Activated naive CD4-positive, alpha-beta T cell treated with anti-CD3 and anti-CD28 coated beads, Interleukin-2, amount 50 U/mL, for 72 hours (primary cell): ENCODE measurements around the gene NUMA1. TPM values are rescaled to one million over a fixed set of nuclear protein-coding genes. Genes with fewer than 3 reads are reported as not detected.

Experiments used
- ATAC-seq, 2 donors: fragments of 150-1000 bp; cut with Tn5 transposase; 2 replicates each; pipeline ENCODE4 v1.10.0; 2021; ENCODE audit warnings: mild to moderate bottlenecking in 2 of 2, moderate library complexity in 2 of 2
- DNase-seq, 2 donors: peaks; one replicate each; pipeline ENCODE4 v3.0.0; 2021 to 2022; ENCODE audit warnings: low spot score in 2 of 2
- H3K27ac Mint-ChIP-seq, 2 donors: one replicate each; pipeline ENCODE4 v1.8.0; 2022; ENCODE audit warnings: mild to moderate bottlenecking in 2 of 2, mixed read lengths in 2 of 2
- H3K36me3 Mint-ChIP-seq, 2 donors: one replicate each; pipeline ENCODE4 v1.8.0; 2022; ENCODE audit warnings: mixed read lengths in 2 of 2
- H3K9me3 Mint-ChIP-seq, 2 donors: one replicate each; pipeline ENCODE4 v1.8.0; 2022; ENCODE audit warnings: mixed read lengths in 2 of 2
- total RNA-seq, 2 donors: library from RNA; stranded (reverse); gene quantifications; one replicate each; pipeline ENCODE4 v1.2.3, GENCODE V29; 2022

Gene NUMA1
- total RNA-seq = 100 to 1,000 TPM; 206 to 209 TPM

GRCh38 chr11:72080326-72081183 is at the start of gene NUMA1, which contains the start of gene LRRC51:
TSS of gene NUMA1 (minus strand) at chr11:72080542. CDS start at chr11:72035943, 44,599 bp downstream.
TSS of gene LRRC51 (plus strand) at chr11:72080850. CDS start at chr11:72089084, 8,234 bp downstream.
- Mint-ChIP-seq H3K27ac (peak within 1 kb of the TSS; percentile 88 to 98), H3K9me3 (no peaks in the 10 kb centered on the region), H3K36me3 (peaks cover 14 to 19% of the 10 kb centered on the region in 2 donors)
- DNase-seq = peak; percentile 97 to 99
- peak; percentile 93 to 96 for ATAC-seq

GRCh38 chr11:72129381-72129780 is 49.0 kb upstream of the NUMA1 start:
- DNase-seq = no peak
- no peak for ATAC-seq
- Mint-ChIP-seq H3K36me3 (peaks cover 12 to 32% of the 10 kb centered on the region in 2 donors), H3K9me3 (peaks cover 11 to 20% of the 10 kb centered on the region in 2 donors), H3K27ac (no peak overlapping the region)

- H3K36me3 Mint-ChIP-seq = peaks cover 12 to 34% of the 10 kb centered on the region in 2 donors
- DNase-seq (no peak), ATAC-seq (no peak)
- H3K9me3 Mint-ChIP-seq = peaks cover 11 to 23% of the 10 kb centered on the region in 2 donors
- H3K27ac Mint-ChIP-seq = no peak overlapping the region
These were observed 47.6 kb upstream of the NUMA1 start for GRCh38 chr11:72127923-72128322.

- Mint-ChIP-seq H3K27ac (no peak overlapping the region), H3K9me3 (peaks cover 11 to 23% of the 10 kb centered on the region in 2 donors), H3K36me3 (peaks cover 12 to 34% of the 10 kb centered on the region in 2 donors)
- no peak for DNase-seq
- ATAC-seq = no peak
These were observed 45.6 kb upstream of the NUMA1 start for GRCh38 chr11:72125956-72126355.

- peaks cover 7 to 19% of the 10 kb centered on the region in 2 donors for H3K9me3 Mint-ChIP-seq
- no peak overlapping the region for H3K27ac Mint-ChIP-seq
- H3K36me3 Mint-ChIP-seq = peaks cover 7 to 30% of the 10 kb centered on the region in 2 donors
- ATAC-seq = no peak
- DNase-seq = no peak
These were observed 43.7 kb upstream of the NUMA1 start for GRCh38 chr11:72124046-72124445.

- peaks cover 0 to 22% of the 10 kb centered on the region in 2 donors for H3K36me3 Mint-ChIP-seq
- H3K9me3 Mint-ChIP-seq = peaks cover 0 to 11% of the 10 kb centered on the region in 2 donors
- ATAC-seq (no peak), DNase-seq (no peak)
- H3K27ac Mint-ChIP-seq = peak overlapping the region in 1 of 2 donors; percentile 83
These were observed 42.8 kb upstream of the NUMA1 start for GRCh38 chr11:72123117-72123653.

- peaks cover 0 to 16% of the 10 kb centered on the region in 2 donors for H3K36me3 Mint-ChIP-seq
- H3K27ac Mint-ChIP-seq = no peak overlapping the region
- DNase-seq = no peak
- peaks cover 0 to 7% of the 10 kb centered on the region in 2 donors for H3K9me3 Mint-ChIP-seq
- no peak for ATAC-seq
These were observed 42.3 kb upstream of the NUMA1 start for GRCh38 chr11:72122607-72123006.

GRCh38 chr11:72120930-72121329 is 40.6 kb upstream of the NUMA1 start:
- DNase-seq (no peak), ATAC-seq (no peak)
- peak overlapping the region in 1 of 2 donors; percentile 55 for H3K27ac Mint-ChIP-seq
- H3K9me3 Mint-ChIP-seq = peaks cover 0 to 7% of the 10 kb centered on the region in 2 donors
- H3K36me3 Mint-ChIP-seq = peaks cover 0 to 15% of the 10 kb centered on the region in 2 donors

- Mint-ChIP-seq H3K9me3 (peaks cover 0 to 5% of the 10 kb centered on the region in 2 donors), H3K36me3 (peaks cover 0 to under 1% of the 10 kb centered on the region in 2 donors), H3K27ac (no peak overlapping the region)
- DNase-seq (no peak), ATAC-seq (no peak)
These were observed 38.9 kb upstream of the NUMA1 start for GRCh38 chr11:72119198-72119597.

- H3K27ac Mint-ChIP-seq = peak overlapping the region in 1 of 2 donors; percentile 47
- H3K9me3 Mint-ChIP-seq = peaks cover 4 to 13% of the 10 kb centered on the region in 2 donors
- ATAC-seq = no peak
- no peak for DNase-seq
- H3K36me3 Mint-ChIP-seq = peaks cover 3 to 8% of the 10 kb centered on the region in 2 donors
These were observed 35.8 kb upstream of the NUMA1 start for GRCh38 chr11:72116019-72116755.

GRCh38 chr11:72114570-72114969 is 34.2 kb upstream of the NUMA1 start:
- ATAC-seq = no peak

GRCh38 chr11:72112978-72113808 is 32.9 kb upstream of the NUMA1 start:
- ATAC-seq (peak in 1 of 2 donors; percentile 0), DNase-seq (no peak)
- Mint-ChIP-seq H3K36me3 (peaks cover 12 to 14% of the 10 kb centered on the region in 2 donors), H3K27ac (peak overlapping the region; percentile 97 to 100), H3K9me3 (peaks cover 4 to 13% of the 10 kb centered on the region in 2 donors)

More at GRCh38 chr11:72114570-72114969, 34.2 kb upstream of the NUMA1 start:
- DNase-seq = no peak
- Mint-ChIP-seq H3K27ac (peak overlapping the region in 1 of 2 donors; percentile 97), H3K36me3 (peaks cover 12 to 14% of the 10 kb centered on the region in 2 donors), H3K9me3 (peaks cover 4 to 13% of the 10 kb centered on the region in 2 donors)

GRCh38 chr11:72112143-72112977 is 32.0 kb upstream of the NUMA1 start, which contains the start of gene ANAPC15:
TSS of gene ANAPC15 (minus strand) at chr11:72112695. CDS start at chr11:72111276, 1,419 bp downstream.
- DNase-seq (peak; percentile 94 to 98), ATAC-seq (peak; percentile 92 to 93)
- Mint-ChIP-seq H3K36me3 (peaks cover 12 to 14% of the 10 kb centered on the region in 2 donors), H3K27ac (peak within 1 kb of the TSS; percentile 97 to 100), H3K9me3 (peaks cover 4 to 13% of the 10 kb centered on the region in 2 donors)

GRCh38 chr11:72111300-72112142 is 31.2 kb upstream of the NUMA1 start:
- peaks cover 12 to 14% of the 10 kb centered on the region in 2 donors for H3K36me3 Mint-ChIP-seq
- ATAC-seq = no peak

More at GRCh38 chr11:72111300-72112142, 31.2 kb upstream of the NUMA1 start:
- Mint-ChIP-seq H3K9me3 (peaks cover 4 to 13% of the 10 kb centered on the region in 2 donors), H3K27ac (peak overlapping the region; percentile 97 to 100)
- DNase-seq = no peak
